Measurements from ENCODE around the gene ADGRD2. TPM values are rescaled to one million over a fixed set of nuclear protein-coding genes. Genes with fewer than 3 reads are reported as not detected.

Gene ADGRD2
- total RNA-seq, 1 donor from 2014 or later: 0.78 TPM

DNA sequence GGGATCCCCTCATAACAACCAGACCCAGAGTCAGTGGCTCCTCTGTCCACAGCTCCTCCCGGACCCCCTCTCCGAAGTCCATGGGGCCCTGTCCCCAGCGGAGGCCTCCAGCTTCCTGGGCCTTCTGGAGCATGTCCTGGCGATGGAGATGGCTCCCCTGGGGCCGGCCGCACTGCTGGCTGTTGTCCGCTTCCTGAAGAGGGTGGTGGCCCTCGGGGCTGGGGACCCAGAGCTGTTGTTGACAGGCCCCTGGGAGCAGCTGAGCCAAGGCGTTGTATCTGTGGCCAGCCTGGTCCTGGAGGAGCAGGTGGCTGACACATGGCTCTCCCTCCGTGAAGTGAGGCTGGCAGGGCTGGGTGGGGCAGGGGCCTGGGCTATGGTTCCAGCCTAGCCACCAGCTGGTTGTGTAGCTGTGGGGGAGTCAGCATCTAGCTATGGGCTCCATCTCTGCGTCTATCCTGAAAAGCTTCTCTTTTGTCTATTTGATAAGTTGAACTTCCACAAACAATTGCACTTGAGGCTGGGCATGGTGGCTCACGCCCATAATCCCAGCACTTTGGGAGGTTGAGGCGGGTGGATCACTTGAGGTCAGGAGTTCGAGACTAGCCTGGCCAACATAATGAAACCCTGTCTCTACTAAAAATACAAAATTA is 4.7 kb downstream of the ADGRD2 start:
- H3K4me1 Mint-ChIP-seq: peaks cover 8% of the 10 kb centered on the region
- TF ChIP-seq, protein P1, sequence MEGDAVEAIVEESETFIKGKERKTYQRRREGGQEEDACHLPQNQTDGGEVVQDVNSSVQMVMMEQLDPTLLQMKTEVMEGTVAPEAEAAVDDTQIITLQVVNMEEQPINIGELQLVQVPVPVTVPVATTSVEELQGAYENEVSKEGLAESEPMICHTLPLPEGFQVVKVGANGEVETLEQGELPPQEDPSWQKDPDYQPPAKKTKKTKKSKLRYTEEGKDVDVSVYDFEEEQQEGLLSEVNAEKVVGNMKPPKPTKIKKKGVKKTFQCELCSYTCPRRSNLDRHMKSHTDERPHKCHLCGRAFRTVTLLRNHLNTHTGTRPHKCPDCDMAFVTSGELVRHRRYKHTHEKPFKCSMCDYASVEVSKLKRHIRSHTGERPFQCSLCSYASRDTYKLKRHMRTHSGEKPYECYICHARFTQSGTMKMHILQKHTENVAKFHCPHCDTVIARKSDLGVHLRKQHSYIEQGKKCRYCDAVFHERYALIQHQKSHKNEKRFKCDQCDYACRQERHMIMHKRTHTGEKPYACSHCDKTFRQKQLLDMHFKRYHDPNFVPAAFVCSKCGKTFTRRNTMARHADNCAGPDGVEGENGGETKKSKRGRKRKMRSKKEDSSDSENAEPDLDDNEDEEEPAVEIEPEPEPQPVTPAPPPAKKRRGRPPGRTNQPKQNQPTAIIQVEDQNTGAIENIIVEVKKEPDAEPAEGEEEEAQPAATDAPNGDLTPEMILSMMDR (IDR thresholded peaks at IDR 0.05; ENCODE audit: unreplicated experiment): no peak
- H3K9me3 Mint-ChIP-seq: no peaks in the 10 kb centered on the region
- H3K27me3 Mint-ChIP-seq (ENCODE audit: low read depth): peaks cover 45% of the 10 kb centered on the region
- no peaks in the 10 kb centered on the region for H3K36me3 Mint-ChIP-seq
- H3K27ac Mint-ChIP-seq: no peak overlapping the region
- H3K4me3 Mint-ChIP-seq: no peak overlapping the region
- no peak for DNase-seq (ENCODE audit: low spot score in 2 of 2, unreplicated experiment in 2 of 2)

DNA sequence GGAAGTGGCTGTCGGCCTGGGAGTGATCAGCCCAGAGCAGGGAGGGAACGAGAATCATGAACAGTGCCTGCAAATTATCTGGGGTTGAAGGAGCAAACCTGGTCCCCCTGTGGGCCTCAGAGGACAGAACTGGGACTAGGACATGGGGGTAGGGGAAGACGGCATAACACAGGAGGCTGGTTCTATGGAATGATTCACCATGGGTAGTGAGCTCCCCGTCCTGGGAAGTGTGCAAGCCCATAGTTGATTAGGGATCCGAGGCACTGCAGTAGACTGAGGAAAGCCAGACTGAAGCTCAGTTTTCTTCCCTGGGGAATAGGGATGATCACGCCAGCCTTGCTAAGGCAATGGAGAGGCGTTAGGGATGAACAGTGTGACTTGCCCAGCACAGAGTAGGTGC is 5.6 kb downstream of the ADGRD2 start:
- TF ChIP-seq, protein P1 (IDR thresholded peaks at IDR 0.05; ENCODE audit: unreplicated experiment): no peak
- H3K36me3 Mint-ChIP-seq: no peaks in the 10 kb centered on the region
- H3K27me3 Mint-ChIP-seq (ENCODE audit: low read depth): peaks cover 42% of the 10 kb centered on the region
- DNase-seq (ENCODE audit: low spot score in 2 of 2, unreplicated experiment in 2 of 2): no peak
- H3K4me3 Mint-ChIP-seq: no peak overlapping the region
- H3K4me1 Mint-ChIP-seq: peaks cover 2% of the 10 kb centered on the region
- H3K9me3 Mint-ChIP-seq: peaks cover 6% of the 10 kb centered on the region
- H3K27ac Mint-ChIP-seq: no peak overlapping the region

DNA sequence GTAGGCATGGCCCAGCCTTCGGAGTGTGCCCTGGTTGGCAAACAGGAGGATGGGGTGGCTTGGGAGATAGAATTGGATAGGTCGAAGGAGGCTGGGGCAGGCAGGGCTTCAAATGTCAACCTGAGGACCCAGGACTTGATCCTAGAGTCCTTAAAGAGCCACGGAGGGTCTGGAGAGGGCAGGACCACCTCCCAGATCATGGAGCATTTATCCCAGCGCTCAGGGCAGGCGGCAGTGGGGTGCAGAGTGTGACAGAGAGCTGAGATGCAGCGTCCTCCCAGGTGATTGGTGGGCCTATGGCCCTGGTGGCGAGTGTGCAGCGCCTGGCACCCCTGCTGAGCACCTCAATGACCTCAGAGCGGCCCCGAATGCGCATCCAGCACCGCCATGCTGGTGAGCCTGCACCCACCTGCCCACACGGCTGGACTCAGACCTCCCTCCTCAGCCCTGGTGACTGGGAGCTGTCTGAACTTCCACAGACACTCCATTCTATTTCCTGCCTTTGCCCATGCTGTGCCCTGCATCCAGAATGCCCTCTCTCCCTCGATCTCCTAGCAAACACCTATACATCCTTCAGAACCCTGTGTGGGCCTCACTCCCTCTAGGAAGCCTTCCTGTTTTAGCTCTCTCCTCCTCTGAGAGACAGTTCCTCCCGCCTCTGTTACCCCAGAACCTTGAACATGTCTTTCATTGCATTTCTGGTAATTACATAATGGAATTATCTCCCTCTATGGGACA is 6.3 kb downstream of the ADGRD2 start:
- peaks cover 6% of the 10 kb centered on the region for H3K9me3 Mint-ChIP-seq
- no peak overlapping the region for H3K27ac Mint-ChIP-seq
- H3K36me3 Mint-ChIP-seq: no peaks in the 10 kb centered on the region
- no peak overlapping the region for H3K4me3 Mint-ChIP-seq
- DNase-seq (ENCODE audit: low spot score in 2 of 2, unreplicated experiment in 2 of 2): no peak
- no peaks in the 10 kb centered on the region for H3K4me1 Mint-ChIP-seq
- peaks cover 38% of the 10 kb centered on the region for H3K27me3 Mint-ChIP-seq (ENCODE audit: low read depth)
- TF ChIP-seq, protein P1 (IDR thresholded peaks at IDR 0.05; ENCODE audit: unreplicated experiment): no peak

DNA sequence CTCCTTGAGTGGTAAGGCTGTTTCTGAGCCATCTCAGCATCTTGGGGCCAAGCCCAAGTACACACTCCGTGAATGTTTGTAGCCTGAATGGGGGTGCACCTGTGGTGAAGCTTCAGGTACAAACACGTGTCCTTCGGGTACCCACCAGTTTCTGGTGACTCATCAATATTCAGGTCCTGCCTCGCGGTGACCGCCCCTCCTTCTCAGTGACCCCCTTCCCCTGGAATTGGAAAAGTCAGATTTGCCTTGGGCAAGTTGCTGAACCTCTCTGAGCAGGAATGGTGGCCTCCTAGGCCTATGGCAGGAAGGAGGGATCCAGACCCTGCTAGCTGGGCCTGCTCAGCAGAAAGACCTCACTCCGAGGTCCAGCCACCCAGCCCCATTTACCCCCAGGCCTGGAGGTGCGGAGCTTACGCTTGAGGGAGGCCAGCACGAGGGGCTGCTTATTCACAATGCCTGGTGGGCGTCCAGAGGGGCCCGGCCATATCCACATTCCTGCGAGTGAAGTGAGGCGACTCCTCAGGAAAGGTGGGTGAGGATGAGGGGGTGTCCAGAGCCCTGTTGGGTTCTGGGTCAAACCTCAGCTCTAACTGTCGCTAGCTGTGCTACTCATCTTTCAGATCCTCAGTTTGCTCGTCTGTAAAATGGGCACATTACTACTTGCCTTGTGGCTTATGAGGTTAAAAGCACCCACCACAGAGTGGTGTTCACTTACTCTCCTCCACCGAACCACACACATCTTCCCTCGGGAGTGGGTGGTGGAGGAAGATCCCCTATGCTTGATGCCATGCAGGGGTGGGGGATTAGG is 7.0 kb downstream of the ADGRD2 start:
- Mint-ChIP-seq H3K27ac (no peak overlapping the region), H3K27me3 (ENCODE audit: low read depth) (peaks cover 37% of the 10 kb centered on the region), H3K4me1 (no peaks in the 10 kb centered on the region), H3K4me3 (no peak overlapping the region), H3K36me3 (no peaks in the 10 kb centered on the region), H3K9me3 (peaks cover 6% of the 10 kb centered on the region)
- TF ChIP-seq, protein P1 (IDR thresholded peaks at IDR 0.05; ENCODE audit: unreplicated experiment): no peak
- no peak for DNase-seq (ENCODE audit: low spot score in 2 of 2, unreplicated experiment in 2 of 2)

DNA sequence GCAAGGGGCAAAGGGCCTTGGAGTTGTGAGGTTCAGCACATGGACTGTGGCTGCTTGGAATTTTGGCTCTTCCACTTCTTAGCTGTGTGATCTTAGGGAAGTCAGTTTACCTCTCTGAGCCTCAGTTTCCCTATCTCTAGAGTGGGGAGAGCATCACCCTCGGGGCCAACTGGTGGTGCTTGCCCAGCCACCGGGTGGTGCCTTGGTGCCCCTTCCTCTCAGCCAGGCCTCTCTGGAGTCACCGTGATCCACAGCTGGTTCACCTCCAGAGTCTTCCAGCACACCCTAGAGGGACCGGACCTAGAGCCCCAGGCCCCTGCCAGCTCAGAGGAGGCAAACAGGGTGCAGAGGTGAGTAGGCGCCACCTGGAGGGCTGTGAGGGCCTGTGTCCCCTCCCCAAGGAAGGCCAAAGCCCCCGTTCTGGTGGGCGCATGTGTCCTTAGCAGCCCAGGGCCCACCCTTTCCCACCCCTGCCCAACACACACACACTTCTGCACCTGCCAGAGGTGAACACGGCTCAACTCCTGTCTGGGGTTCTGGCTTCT is 7.7 kb downstream of the ADGRD2 start:
- peaks cover 37% of the 10 kb centered on the region for H3K27me3 Mint-ChIP-seq (ENCODE audit: low read depth)
- H3K9me3 Mint-ChIP-seq: peaks cover 9% of the 10 kb centered on the region
- H3K36me3 Mint-ChIP-seq: no peaks in the 10 kb centered on the region
- TF ChIP-seq, protein P1 (IDR thresholded peaks at IDR 0.05; ENCODE audit: unreplicated experiment): no peak
- no peak for DNase-seq (ENCODE audit: low spot score in 2 of 2, unreplicated experiment in 2 of 2)
- no peak overlapping the region for H3K4me3 Mint-ChIP-seq
- no peak overlapping the region for H3K27ac Mint-ChIP-seq
- H3K4me1 Mint-ChIP-seq: no peaks in the 10 kb centered on the region

Measured in mesothelial cell of epicardium (in vitro differentiated cells).